Measurements from ENCODE around the gene WDR93. TPM values are rescaled to one million over a fixed set of nuclear protein-coding genes. Genes with fewer than 3 reads are reported as not detected.

The WDR93 gene
- total and polyA plus RNA-seq, 2 of the 4 experiments (the other 2 are of a cell fraction) = not detected

- Histone ChIP-seq H2BK5ac (ENCODE audit: low read depth, low read length, poor library complexity, severe bottlenecking) (no peak within 1 kb of the TSS), H2AK9ac (replicated peaks; ENCODE audit: low read depth, low read length, poor library complexity) (peak within 1 kb of the TSS; percentile 83), H3K27me3 (ENCODE audit: control insufficient read depth, insufficient read depth, low read length) (no peaks in the 10 kb centered on the region), H2AK5ac (ENCODE audit: low read depth, low read length) (peak within 1 kb of the TSS; percentile 43; the same call in 1 of the 2 replicates), H3K79me1 (ENCODE audit: low read depth in 1 of 2, low read length in 2 of 2) (no peaks in the 10 kb centered on the region), H4K91ac (ENCODE audit: insufficient read depth, low read depth, low read length) (peak within 1 kb of the TSS; percentile 52; the same call in 1 of the 2 replicates), H3K9me1 (ENCODE audit: insufficient read depth, low read length) (peaks cover 2% of the 10 kb centered on the region; the same call in 1 of the 2 replicates), H4K8ac (ENCODE audit: low read depth in 2 of 2, low read length in 2 of 2) (peak within 1 kb of the TSS; percentile 38 to 68; a peak in 2 of 4 replicates), H3K9ac (ENCODE audit: low read depth, low read length) (peak within 1 kb of the TSS; percentile 58; the same call in 1 of the 2 replicates), H3K4me3 (ENCODE audit: insufficient read depth, low read depth, low read length) (peak within 1 kb of the TSS; percentile 38), H3K4me2 (ENCODE audit: low read depth, low read length) (peak within 1 kb of the TSS; percentile 79), H3K23ac (ENCODE audit: low read depth, low read length) (no peak within 1 kb of the TSS), H3K36me3 (ENCODE audit: control insufficient read depth, insufficient read depth, low read length) (no peaks in the 10 kb centered on the region), H4K5ac (ENCODE audit: low read depth, low read length) (peak within 1 kb of the TSS; percentile 62), H3K4ac (ENCODE audit: low read depth, low read length) (peak within 1 kb of the TSS; percentile 33; the same call in 1 of the 2 replicates), H2BK20ac (ENCODE audit: low read depth, low read length) (no peak within 1 kb of the TSS), H2AFZ (replicated peaks; ENCODE audit: low read length, poor library complexity) (peak within 1 kb of the TSS; percentile 79), H2BK15ac (ENCODE audit: low read depth, low read length) (no peak within 1 kb of the TSS), H4K20me1 (ENCODE audit: insufficient read depth, low read length) (no peaks in the 10 kb centered on the region), H3K9me3 (ENCODE audit: control insufficient read depth, insufficient read depth, low read length) (no peaks in the 10 kb centered on the region), H3K4me1 (ENCODE audit: control insufficient read depth, insufficient read depth, low read length) (peaks cover 5% of the 10 kb centered on the region), H3K18ac (ENCODE audit: low read depth, low read length) (peak within 1 kb of the TSS; percentile 31; the same call in 1 of the 2 replicates), H3K14ac (replicated peaks; ENCODE audit: low read depth, low read length) (no peak within 1 kb of the TSS), H3K27ac (ENCODE audit: insufficient read depth, low read length) (peak within 1 kb of the TSS; percentile 49; the same call in 1 of the 2 replicates), H2BK120ac (ENCODE audit: low read depth, low read length) (peak within 1 kb of the TSS; percentile 36; the same call in 1 of the 2 replicates), H3K56ac (ENCODE audit: extremely low read depth, insufficient read depth, low read length) (no peak within 1 kb of the TSS)
- BruUV-seq (replicated peaks) = no TSS peak
- TF ChIP-seq BHLHE40 (IDR thresholded peaks at IDR 0.05; ENCODE audit: low read depth, low read length) (peak; percentile 46; the same call in 1 of the 2 replicates), CTCF (conservative IDR thresholded peaks at IDR 0.05; ENCODE audit: low read depth, low read length) (peak; percentile 37; the same call in 1 of the 2 replicates), MAZ (IDR thresholded peaks at IDR 0.05; ENCODE audit: borderline replicate concordance, low read depth, low read length) (no peak; the same call in 1 of the 2 replicates), POLR2A (IDR thresholded peaks at IDR 0.05; ENCODE audit: low read depth, low read length) (no peak), CHD1 (IDR thresholded peaks at IDR 0.05; ENCODE audit: low read depth, low read length) (no peak), RCOR1 (IDR thresholded peaks at IDR 0.05; ENCODE audit: insufficient replicate concordance, low read length) (no peak), RFX5 (IDR thresholded peaks at IDR 0.05; ENCODE audit: low read depth, low read length) (no peak)
- in situ Hi-C loops (cut with MboI; ENCODE audit: low sequenced_read_pairs) = no loop called here
- WGBS, 2 experiments (ENCODE audit: extremely low coverage in 2 of 2, insufficient read length in 1 of 2) = 3% methylated on average over 38 of the region's 82 CpGs; no CpG with 5 or more reads in 1 of the 2 experiments
- peak; percentile 94 for ATAC-seq (ENCODE audit: low read depth)
- intact Hi-C loops (cut with micrococcal nuclease) = no loop called here
- POLR2A ChIA-PET (ENCODE audit: unreplicated experiment) = no interaction called here
- CTCF ChIA-PET = interaction anchor here (0.7 kb wide), 1 partner anchor 14 kb away, joined by 3 read pairs; no protein-coding TSS in a partner anchor
- dilution Hi-C loops (cut with HindIII; ENCODE audit: low sequenced_read_pairs, unreplicated experiment) = no loop called here
- DNase-seq = peak; percentile 65
Observed at GRCh38 chr15:89776274-89777072, 85.9 kb downstream of the WDR93 start, which contains the start of gene MESP2. Gene MESP2 (plus strand): TSS chr15:89776332. CDS start chr15:89776358, 26 bp downstream.

All from IMR-90 (cell line).